Panc1 (cell line): ENCODE measurements around the gene C22orf42. TPM values are rescaled to one million over a fixed set of nuclear protein-coding genes. Genes with fewer than 3 reads are reported as not detected.

Experiments
- ATAC-seq: fragments of 200-7000 bp; cut with Tn5 transposase; 2 replicates; pipeline ENCODE4 v1.9.1; 2020; ENCODE audit warnings: mild to moderate bottlenecking, moderate library complexity
- Bru-seq: library from RNA; stranded (reverse); fragments of 400-500 nt; gene quantifications from one replicate; lab custom pipeline; 2021; lab: Mats Ljungman, UMichigan
- BruChase-seq, 2 experiments: library from RNA; stranded (reverse); fragments of 400-500 nt; gene quantifications; one replicate each; lab custom pipeline; 2021; lab: Mats Ljungman, UMichigan
- BruUV-seq: library from RNA; stranded (reverse); fragments of 400-500 nt; replicated peaks from 2 replicates; lab custom pipeline; 2021; lab: Mats Ljungman, UMichigan
- CTCF ChIA-PET: fragments of 300-600 bp; sonication (Branson Sonifier 250); formaldehyde crosslinking; loops from one replicate; lab custom pipeline; 2022; ENCODE audit warnings: antibody characterized with exemption; lab: Charles Lee
- POLR2A ChIA-PET: fragments of 300-600 bp; sonication (Branson Sonifier 250); formaldehyde crosslinking; loops from one replicate; lab custom pipeline; 2022; ENCODE audit warnings: antibody characterized with exemption; lab: Charles Lee
- DNase-seq: peaks from one replicate; pipeline ENCODE4 v3.0.0-alpha.2; 2010; ENCODE audit warnings: low read depth, low spot score
- H3K27ac ChIP-seq: 2 replicates; pipeline ENCODE4 v1.5.1; 2011; ENCODE audit warnings: mild to moderate bottlenecking, low read length, inconsistent platforms
- H3K27me3 ChIP-seq: fragments of 200-500 bp; sonication (Bioruptor generic); 2 replicates; pipeline ENCODE4 v1.6.0; 2014; ENCODE audit warnings: low read length, inconsistent platforms; ENCODE audit not compliant: control insufficient read depth, insufficient read depth
- H3K36me3 ChIP-seq: fragments of 200-500 bp; sonication (Bioruptor generic); 2 replicates; pipeline ENCODE4 v1.5.1; 2014; ENCODE audit warnings: inconsistent platforms, mild to moderate bottlenecking, low read length, moderate library complexity; ENCODE audit not compliant: control insufficient read depth, insufficient read depth
- H3K4me1 ChIP-seq: 2 replicates; pipeline ENCODE4 v1.5.1; 2011; ENCODE audit warnings: inconsistent platforms, mild to moderate bottlenecking, low read length, moderate library complexity; ENCODE audit not compliant: control insufficient read depth, insufficient read depth
- H3K4me3 ChIP-seq, 2 experiments: 2 replicates each; pipeline ENCODE4 v1.5.1; 2011 to 2012; ENCODE audit warnings: low read depth in 2 of 2, low read length in 2 of 2, mild to moderate bottlenecking in 2 of 2, inconsistent platforms in 1 of 2, moderate library complexity in 1 of 2
- H3K9me3 ChIP-seq: fragments of 200-500 bp; sonication (Bioruptor generic); 2 replicates; pipeline ENCODE4 v1.5.1; 2014; ENCODE audit warnings: low read depth, mild to moderate bottlenecking, inconsistent platforms, low read length, moderate library complexity; ENCODE audit not compliant: control insufficient read depth, insufficient read depth
- CTCF ChIP-seq: fragments of 450-650 bp; IDR thresholded peaks from 2 replicates; pipeline ENCODE4 v1.5.1; 2017; ENCODE audit warnings: mild to moderate bottlenecking
- POLR2AphosphoS5 ChIP-seq: IDR thresholded peaks from 2 replicates; pipeline ENCODE4 v1.6.1; 2012; ENCODE audit warnings: mild to moderate bottlenecking, low read depth, low read length, moderate library complexity
- REST ChIP-seq, 2 experiments: IDR thresholded peaks; 2 replicates each; pipeline ENCODE4 v1.6.1; 2011 to 2012; ENCODE audit warnings: low read depth in 2 of 2, control low read depth in 1 of 2, low read length in 1 of 2, mild to moderate bottlenecking in 1 of 2, moderate library complexity in 1 of 2; ENCODE audit not compliant: insufficient read depth in 1 of 2
- SIN3A ChIP-seq: IDR thresholded peaks from 2 replicates; pipeline ENCODE4 v1.6.1; 2012; ENCODE audit warnings: low read depth, mild to moderate bottlenecking, low read length, moderate library complexity, borderline replicate concordance; ENCODE audit not compliant: insufficient read depth
- TCF7L2 ChIP-seq: IDR thresholded peaks from 2 replicates; pipeline ENCODE4 v1.6.1; 2011; ENCODE audit warnings: mild to moderate bottlenecking, low read depth, low read length, inconsistent platforms
- in situ Hi-C: cut with HindIII; loops from 2 replicates; pipeline ENCODE4 v1.10.0; 2016; ENCODE audit warnings: low sequenced_read_pairs, low pct_unique_long_range_greater_than_20kb
- intact Hi-C: fragments of 100-400 bp; cut with micrococcal nuclease; formaldehyde crosslinking; loops from one replicate; pipeline ENCODE4 v1.10.0; 2022; ENCODE audit not compliant: unreplicated experiment
- long read RNA-seq: library from polyadenylated mRNA; unstranded; transcript quantifications from one replicate; pipeline ENCODE4 v2.0.0, GENCODE V29; 2021; ENCODE audit not compliant: unreplicated experiment
- polyA plus RNA-seq: library from polyadenylated mRNA; unstranded; fragments of >200 nt; gene quantifications from one replicate; pipeline ENCODE4 v1.2.1, GENCODE V29; 2012; ENCODE audit warnings: missing spikeins; ENCODE audit not compliant: insufficient read length
- total RNA-seq: library from RNA; stranded (reverse); gene quantifications from one replicate; pipeline ENCODE4 v1.2.1, GENCODE V29; 2021; ENCODE audit not compliant: unreplicated experiment

Gene C22orf42
- total RNA-seq (not detected), Bru-seq, nascent RNA (not detected), BruChase-seq, experiment 1, labeled RNA remaining after a 2-hour chase (not detected), BruChase-seq, experiment 2, labeled RNA remaining after a 6-hour chase (not detected)
- not detected for polyA plus RNA-seq
- long read RNA-seq: 0 reads

GRCh38 chr22:32158712-32159533, at the start of gene C22orf42:
Gene C22orf42 (minus strand): TSS chr22:32159303. CDS start chr22:32159215, 88 bp downstream.
- Histone ChIP-seq H3K27me3 (peaks cover 5% of the 10 kb centered on the region), H3K4me1 (no peaks in the 10 kb centered on the region), H3K27ac (no peak within 1 kb of the TSS), H3K4me3 (no peak within 1 kb of the TSS), H3K36me3 (no peaks in the 10 kb centered on the region), H3K9me3 (no peaks in the 10 kb centered on the region)
- ChIA-PET CTCF (no interaction called here), POLR2A (no interaction called here)
- TF ChIP-seq SIN3A (no peak), REST (IDR thresholded peaks at IDR 0.05; ENCODE audit: insufficient read depth in 1 of 2, low read depth in 2 of 2, low read length in 1 of 2) (no peak), POLR2AphosphoS5 (no peak), CTCF (no peak), TCF7L2 (no peak)
- DNase-seq (no peak), ATAC-seq (no peak)
- intact Hi-C loops (no loop called here), in situ Hi-C loops (no loop called here)
- no TSS peak for BruUV-seq

GRCh38 chr22:32208681-32209080, 49.6 kb upstream of the C22orf42 start:
- Histone ChIP-seq H3K27ac (no peak overlapping the region), H3K36me3 (no peaks in the 10 kb centered on the region; the same call in 1 of the 2 replicates), H3K4me1 (no peaks in the 10 kb centered on the region), H3K27me3 (no peaks in the 10 kb centered on the region), H3K4me3 (no peak overlapping the region), H3K9me3 (no peaks in the 10 kb centered on the region)
- ChIA-PET CTCF (no interaction called here), POLR2A (no interaction called here)
- DNase-seq (no peak), ATAC-seq (no peak)
- in situ Hi-C loops: no loop called here
- TF ChIP-seq CTCF (no peak), REST (IDR thresholded peaks at IDR 0.05; ENCODE audit: insufficient read depth in 1 of 2, low read depth in 2 of 2, low read length in 1 of 2) (no peak), SIN3A (no peak), POLR2AphosphoS5 (no peak), TCF7L2 (no peak)
- intact Hi-C loops: loop anchor here (5.0 kb wide), 1 partner anchor 264 kb away; the partner anchor contains the start of gene FBXO7
- no TSS peak for BruUV-seq
